Keratinocyte (primary cell): Measurements from ENCODE around the gene PLA2G2E. TPM values are rescaled to one million over a fixed set of nuclear protein-coding genes. Genes with fewer than 3 reads are reported as not detected.

Experiments used
- DNase-seq: peaks from one replicate; pipeline ENCODE4 v3.0.0-alpha.2; 2011; ENCODE audit warnings: low read depth, missing footprints, low spot score
- FAIRE-seq: peaks from 2 replicates; lab custom pipeline; 2011; peaks lifted over from hg19 to GRCh38; lab: Jason Lieb, UNC
- H2AFZ ChIP-seq: 2 replicates; pipeline ENCODE4 v1.6.0; 2012; ENCODE audit warnings: low read length, control low read depth, inconsistent platforms; ENCODE audit not compliant: control insufficient read depth
- H3K27ac ChIP-seq: 2 replicates; pipeline ENCODE4 v1.5.1; 2011; ENCODE audit warnings: low read length; ENCODE audit not compliant: control insufficient read depth, insufficient read depth
- H3K27me3 ChIP-seq: 3 replicates; pipeline ENCODE4 v1.6.0; 2011; ENCODE audit warnings: low read length; ENCODE audit not compliant: control insufficient read depth, insufficient read depth; ENCODE audit errors: extremely low read depth
- H3K36me3 ChIP-seq, 2 experiments: 2 replicates in 1 of 2; 3 replicates in 1 of 2; pipeline ENCODE4 v1.5.1; 2011; ENCODE audit warnings: low read length in 2 of 2, mild to moderate bottlenecking in 1 of 2; ENCODE audit not compliant: control insufficient read depth in 2 of 2, insufficient read depth in 2 of 2; ENCODE audit errors: extremely low read depth in 1 of 2
- H3K4me1 ChIP-seq: 3 replicates; pipeline ENCODE4 v1.5.1; 2011; ENCODE audit warnings: low read length; ENCODE audit not compliant: control insufficient read depth, insufficient read depth; ENCODE audit errors: extremely low read depth
- H3K4me2 ChIP-seq: 3 replicates; pipeline ENCODE4 v1.6.0; 2011; ENCODE audit warnings: low read depth, low read length; ENCODE audit not compliant: control insufficient read depth, insufficient read depth; ENCODE audit errors: extremely low read depth
- H3K4me3 ChIP-seq, 3 experiments: fragments of 200-600 bp in 1 of 3; sonication (generic) in 1 of 3; 2 replicates in 2 of 3; 3 replicates in 1 of 3; pipeline ENCODE4 v1.5.1; 2011 to 2016; ENCODE audit warnings: low read length in 3 of 3, mild to moderate bottlenecking in 3 of 3, control low read depth in 2 of 3, inconsistent platforms in 1 of 3, low read depth in 1 of 3, mixed read lengths in 1 of 3, mixed run types in 1 of 3, moderate library complexity in 1 of 3; ENCODE audit not compliant: control insufficient read depth in 2 of 3, insufficient read depth in 2 of 3; ENCODE audit errors: extremely low read depth in 1 of 3
- H3K79me2 ChIP-seq: 2 replicates; pipeline ENCODE4 v1.6.0; 2012; ENCODE audit warnings: low read length; ENCODE audit not compliant: control insufficient read depth, insufficient read depth
- H3K9ac ChIP-seq: 3 replicates; pipeline ENCODE4 v1.6.0; 2011; ENCODE audit warnings: low read length; ENCODE audit not compliant: control insufficient read depth, insufficient read depth; ENCODE audit errors: extremely low read depth
- H3K9me1 ChIP-seq: 3 replicates; pipeline ENCODE4 v1.6.0; 2011; ENCODE audit warnings: low read length; ENCODE audit not compliant: control insufficient read depth, insufficient read depth; ENCODE audit errors: extremely low read depth
- H3K9me3 ChIP-seq: 2 replicates; pipeline ENCODE4 v1.5.1; 2012; ENCODE audit warnings: low read depth, low read length; ENCODE audit not compliant: control insufficient read depth
- H4K20me1 ChIP-seq: 3 replicates; pipeline ENCODE4 v1.6.0; 2011; ENCODE audit warnings: low read length; ENCODE audit not compliant: control insufficient read depth, insufficient read depth; ENCODE audit errors: extremely low read depth
- CTCF ChIP-seq, 3 experiments: IDR thresholded peaks in 1 of 3; conservative IDR thresholded peaks in 1 of 3; optimal IDR thresholded peaks in 1 of 3; 2 replicates in 2 of 3; 3 replicates in 1 of 3; pipeline versions ENCODE3 to v1.5.1; 2011; ENCODE audit warnings: low read length in 3 of 3, mild to moderate bottlenecking in 3 of 3, moderate library complexity in 2 of 3, control low read depth in 1 of 3, inconsistent platforms in 1 of 3; ENCODE audit not compliant: insufficient read depth in 2 of 3; ENCODE audit errors: extremely low read depth in 1 of 3
- EZH2 ChIP-seq: IDR thresholded peaks from one replicate; pipeline ENCODE4 v1.6.1; 2012; ENCODE audit warnings: inconsistent platforms, mild to moderate bottlenecking, low read length, moderate library complexity
- dilution Hi-C: fragments of 300-500 bp; cut with MboI; formaldehyde crosslinking; loops from one replicate; pipeline ENCODE4 v1.7.0; 2020; ENCODE audit warnings: low sequenced_read_pairs; ENCODE audit not compliant: extremely low pct_ligation_motif_present
- polyA plus RNA-seq, 5 experiments: library from polyadenylated mRNA; depleted of rRNA in 3 of 5; stranded (reverse) in 3 of 5; stranded (forward) in 1 of 5; unstranded in 1 of 5; fragments of >200 nt; gene quantifications; 1 replicate in 1 of 5; 2 replicates in 3 of 5; 3 replicates in 1 of 5; pipeline versions ENCODE4 v1.2.1 to v1.2.3, GENCODE V29; 2011 to 2012; ENCODE audit warnings: missing spikeins in 2 of 5, low read depth in 1 of 5, low replicate concordance in 1 of 5

The PLA2G2E gene
- polyA plus RNA-seq, 1 donor (not counting 4 experiments of a cell fraction or from before 2014, with no cell fraction given) = not detected

DNA sequence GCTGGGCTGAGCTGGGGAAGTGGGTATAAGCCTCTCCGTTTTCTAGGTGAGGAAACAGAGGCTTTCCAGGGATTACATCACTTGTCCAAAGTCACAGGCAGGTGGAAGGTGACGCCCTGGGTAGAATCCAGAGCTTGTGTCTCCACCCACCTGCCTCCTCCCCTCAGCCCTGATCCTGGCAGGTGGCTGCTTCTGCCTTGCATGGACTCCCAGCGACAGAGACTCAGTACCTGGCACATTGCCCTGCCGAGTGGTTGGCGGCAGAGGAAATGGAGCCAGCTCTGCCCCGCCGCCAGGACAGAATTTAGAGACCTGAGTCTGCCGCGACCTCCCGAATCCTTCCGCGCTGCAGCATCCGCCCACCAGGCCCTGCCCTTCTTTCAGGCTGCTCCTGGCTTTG is 2.1 kb downstream of the PLA2G2E start:
- peaks cover 13% of the 10 kb centered on the region for H3K4me1 ChIP-seq
- FAIRE-seq (no peak), DNase-seq (no peak)
- H3K9ac ChIP-seq = no peak overlapping the region
- no peaks in the 10 kb centered on the region for H3K36me3 ChIP-seq
- no peaks in the 10 kb centered on the region for H3K9me3 ChIP-seq
- peaks cover 16% of the 10 kb centered on the region for H3K27me3 ChIP-seq
- H3K9me1 ChIP-seq = no peaks in the 10 kb centered on the region
- no peak overlapping the region for H2AFZ ChIP-seq
- no peak overlapping the region for H3K27ac ChIP-seq
- H3K4me3 ChIP-seq = no peak overlapping the region
- dilution Hi-C loops = no loop called here
- H3K4me2 ChIP-seq = no peak overlapping the region
- no peaks in the 10 kb centered on the region for H4K20me1 ChIP-seq
- TF ChIP-seq CTCF (optimal IDR thresholded peaks at IDR 0.05 in 1 of 3, IDR thresholded peaks at IDR 0.05 in 1 of 3, conservative IDR thresholded peaks at IDR 0.05 in 1 of 3; ENCODE audit: extremely low read depth in 1 of 3, insufficient read depth in 2 of 3, low read length in 3 of 3) = no peak
- TF ChIP-seq EZH2 = no peak
- no peaks in the 10 kb centered on the region for H3K79me2 ChIP-seq

- dilution Hi-C loops = no loop called here
- H3K4me2 ChIP-seq = no peak overlapping the region
- peaks cover 16% of the 10 kb centered on the region for H3K27me3 ChIP-seq
- H4K20me1 ChIP-seq = no peaks in the 10 kb centered on the region
- H3K4me1 ChIP-seq = peaks cover 4% of the 10 kb centered on the region
- no peak overlapping the region for H3K27ac ChIP-seq
- FAIRE-seq (no peak), DNase-seq (no peak)
- H3K9me1 ChIP-seq = no peaks in the 10 kb centered on the region
- H3K36me3 ChIP-seq = no peaks in the 10 kb centered on the region
- no peak overlapping the region for H3K4me3 ChIP-seq
- no peak overlapping the region for H2AFZ ChIP-seq
- no peaks in the 10 kb centered on the region for H3K79me2 ChIP-seq
- no peak overlapping the region for H3K9ac ChIP-seq
- no peaks in the 10 kb centered on the region for H3K9me3 ChIP-seq
- TF ChIP-seq EZH2 = no peak
- TF ChIP-seq CTCF (optimal IDR thresholded peaks at IDR 0.05 in 1 of 3, IDR thresholded peaks at IDR 0.05 in 1 of 3, conservative IDR thresholded peaks at IDR 0.05 in 1 of 3; ENCODE audit: extremely low read depth in 1 of 3, insufficient read depth in 2 of 3, low read length in 3 of 3) = no peak
Measured at GRCh38 chr1:19920132-19920710, 3.2 kb downstream of the PLA2G2E start.
